ENCODE measurements around the gene SVIP. TPM values are rescaled to one million over a fixed set of nuclear protein-coding genes. Genes with fewer than 3 reads are reported as not detected.

Gene SVIP, protein sequence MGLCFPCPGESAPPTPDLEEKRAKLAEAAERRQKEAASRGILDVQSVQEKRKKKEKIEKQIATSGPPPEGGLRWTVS
- total RNA-seq (2012; rRNA removed): 1.7 and 3.3 TPM in 2 replicates

DNA sequence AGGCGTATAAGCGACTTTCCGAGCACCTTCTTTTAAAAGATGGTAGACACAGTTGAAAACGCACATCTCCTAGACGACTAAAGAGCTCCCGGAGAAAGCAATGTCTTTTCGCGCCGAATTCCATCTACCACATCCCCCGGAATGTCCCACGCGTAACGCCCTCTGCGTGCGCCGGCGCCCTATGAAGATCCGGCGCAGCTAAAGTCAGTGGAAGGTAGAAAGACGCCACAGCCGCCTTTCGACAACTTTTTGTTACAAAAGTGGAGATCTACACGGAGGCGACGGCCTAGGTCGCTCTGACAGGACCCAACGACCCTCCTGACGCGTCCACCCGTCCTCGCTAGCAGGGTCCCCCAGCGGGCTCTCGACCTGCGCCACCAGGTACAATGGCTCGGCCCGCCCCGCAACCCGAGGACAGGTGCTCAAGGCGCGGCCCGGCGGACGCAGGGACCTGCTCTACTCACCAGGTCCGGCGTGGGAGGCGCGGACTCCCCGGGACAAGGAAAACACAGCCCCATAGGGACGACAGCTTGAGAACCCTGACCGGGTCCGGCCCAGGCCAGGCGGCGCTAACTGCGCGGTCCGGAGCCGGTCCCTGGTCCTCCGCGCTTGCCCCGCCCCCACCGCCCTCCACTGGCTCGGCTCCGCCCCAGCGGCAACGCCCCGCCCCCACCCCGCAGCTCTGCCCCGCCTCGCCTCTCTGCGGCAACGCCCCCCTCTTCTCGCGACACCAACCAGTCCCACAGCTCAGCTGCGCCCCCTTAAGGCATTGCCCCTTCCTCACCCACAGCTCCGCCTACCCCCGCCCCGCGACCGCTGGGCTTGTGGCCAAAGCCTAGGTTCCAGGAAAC, at the start of gene SVIP:
Gene SVIP, minus strand, starts transcription at position 571 of the 851 bp plus-strand sequence. Its CDS starts 53 bp downstream, at position 518.
- H3K36me3 ChIP-seq (ENCODE audit: insufficient read depth, low read length): no peaks in the 10 kb centered on the region
- H3K4me3 ChIP-seq (ENCODE audit: low read length): peak within 1 kb of the TSS; percentile 80

DNA sequence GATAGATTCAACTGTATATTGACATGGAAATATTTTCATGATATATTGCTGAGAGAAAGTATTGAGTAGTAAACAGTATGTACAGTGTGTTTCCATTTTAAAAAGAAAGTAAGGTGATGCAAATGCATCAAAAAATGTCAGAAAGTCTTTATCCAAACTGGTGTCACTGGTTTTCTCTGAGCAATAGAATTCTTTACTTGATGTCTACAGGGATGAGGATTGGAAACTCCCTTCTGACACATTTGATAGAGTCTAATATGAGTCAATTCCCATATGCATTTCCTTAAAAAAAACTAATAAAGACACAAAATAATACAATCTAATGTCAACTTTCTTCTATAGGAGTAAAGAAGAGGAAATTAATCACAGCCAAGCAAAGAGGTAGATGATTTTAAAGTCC, 49.0 kb upstream of the SVIP start:
- Histone ChIP-seq H3K4me3 (ENCODE audit: low read length) (no peak overlapping the region), H3K4me1 (ENCODE audit: control insufficient read depth, insufficient read depth, low read length) (no peaks in the 10 kb centered on the region), H3K27me3 (ENCODE audit: control insufficient read depth, insufficient read depth, low read length) (no peaks in the 10 kb centered on the region), H3K9me3 (replicated peaks; ENCODE audit: low read length) (no peaks in the 10 kb centered on the region), H3K4me2 (ENCODE audit: low read length) (no peak overlapping the region), H3K9ac (ENCODE audit: low read depth, low read length) (no peak overlapping the region), H3K36me3 (ENCODE audit: insufficient read depth, low read length) (no peaks in the 10 kb centered on the region)

More for the DNA sequence above, at the start of gene SVIP:
- peaks cover 5% of the 10 kb centered on the region for H3K4me1 ChIP-seq (ENCODE audit: control insufficient read depth, insufficient read depth, low read length)
- H3K9ac ChIP-seq (ENCODE audit: low read depth, low read length): peak within 1 kb of the TSS; percentile 76
- H3K27me3 ChIP-seq (ENCODE audit: control insufficient read depth, insufficient read depth, low read length): no peaks in the 10 kb centered on the region
- peak within 1 kb of the TSS; percentile 79 for H3K4me2 ChIP-seq (ENCODE audit: low read length)
- H3K9me3 ChIP-seq (replicated peaks; ENCODE audit: low read length): no peaks in the 10 kb centered on the region

DNA sequence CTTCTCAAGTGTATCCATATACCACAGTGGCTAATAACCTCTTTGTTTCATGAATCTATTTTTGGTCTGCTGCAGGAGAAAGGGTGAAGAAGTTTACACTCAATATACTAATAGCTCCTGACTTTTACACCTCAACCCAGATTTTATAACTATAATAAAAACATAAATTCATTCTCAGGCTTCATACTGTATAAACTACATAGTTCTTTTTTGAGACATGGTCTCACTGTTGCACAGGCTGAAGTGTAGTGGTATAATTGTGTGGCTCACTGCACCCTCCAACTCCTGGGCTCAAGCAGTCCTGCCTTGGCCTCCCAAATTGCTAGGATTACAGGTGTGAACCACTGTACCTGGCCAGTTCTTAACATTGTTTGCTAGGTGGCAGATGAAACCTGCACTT, 48.4 kb upstream of the SVIP start:
- Histone ChIP-seq H3K4me2 (ENCODE audit: low read length) (no peak overlapping the region), H3K27me3 (ENCODE audit: control insufficient read depth, insufficient read depth, low read length) (no peaks in the 10 kb centered on the region), H3K9ac (ENCODE audit: low read depth, low read length) (no peak overlapping the region), H3K4me1 (ENCODE audit: control insufficient read depth, insufficient read depth, low read length) (no peaks in the 10 kb centered on the region), H3K36me3 (ENCODE audit: insufficient read depth, low read length) (no peaks in the 10 kb centered on the region), H3K9me3 (replicated peaks; ENCODE audit: low read length) (no peaks in the 10 kb centered on the region), H3K4me3 (ENCODE audit: low read length) (no peak overlapping the region)

DNA sequence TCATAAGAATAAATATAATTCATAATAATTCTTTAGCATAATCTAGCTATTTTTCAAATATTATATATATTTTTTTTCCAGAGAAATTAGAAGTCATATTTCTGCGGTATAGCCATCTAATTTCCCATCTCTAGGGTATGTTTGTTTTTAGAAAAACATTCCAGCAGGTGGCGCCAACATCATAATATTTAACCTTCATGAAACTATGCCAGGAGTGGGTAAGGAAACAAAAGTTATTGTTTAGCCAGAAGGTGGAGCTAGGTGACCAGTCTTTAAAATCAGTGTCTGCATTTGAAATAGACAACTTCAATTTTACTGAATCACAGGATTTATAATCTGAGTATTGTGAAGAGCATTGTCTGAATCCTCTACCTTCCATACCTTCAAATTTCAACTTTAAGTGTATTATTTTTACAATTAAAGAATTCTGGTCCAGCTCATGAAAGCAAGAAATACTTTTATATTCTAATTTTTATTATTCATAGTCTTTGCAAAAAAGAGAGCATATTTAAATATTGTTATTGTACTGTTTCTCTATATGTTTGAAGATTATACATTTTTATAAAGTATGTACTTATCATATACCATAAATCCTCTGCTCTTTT, 46.4 kb upstream of the SVIP start:
- Histone ChIP-seq H3K27me3 (ENCODE audit: control insufficient read depth, insufficient read depth, low read length) (no peaks in the 10 kb centered on the region), H3K36me3 (ENCODE audit: insufficient read depth, low read length) (no peaks in the 10 kb centered on the region), H3K9ac (ENCODE audit: low read depth, low read length) (no peak overlapping the region), H3K4me1 (ENCODE audit: control insufficient read depth, insufficient read depth, low read length) (no peaks in the 10 kb centered on the region), H3K9me3 (replicated peaks; ENCODE audit: low read length) (no peaks in the 10 kb centered on the region), H3K4me2 (ENCODE audit: low read length) (no peak overlapping the region), H3K4me3 (ENCODE audit: low read length) (no peak overlapping the region)

DNA sequence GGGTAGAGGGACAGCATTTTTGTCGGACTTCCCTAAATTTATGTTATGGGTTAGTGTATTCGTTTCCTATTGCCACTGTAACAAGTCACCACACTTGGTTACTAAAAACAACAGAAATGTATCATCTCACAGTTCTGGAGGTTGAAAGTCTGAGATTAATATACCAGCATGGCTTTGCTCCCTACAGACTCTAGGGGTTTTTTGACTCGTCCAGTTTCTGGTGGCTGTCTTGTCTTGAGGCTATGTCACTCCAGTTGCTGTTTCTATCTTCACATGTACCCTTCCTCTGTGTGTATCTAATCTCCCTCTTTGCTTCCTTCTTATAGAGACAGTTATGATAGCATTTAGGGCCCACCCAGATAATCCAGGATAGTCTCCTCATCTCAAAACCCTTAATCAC, 39.7 kb upstream of the SVIP start:
- H3K9ac ChIP-seq (ENCODE audit: low read depth, low read length): no peak overlapping the region

DNA sequence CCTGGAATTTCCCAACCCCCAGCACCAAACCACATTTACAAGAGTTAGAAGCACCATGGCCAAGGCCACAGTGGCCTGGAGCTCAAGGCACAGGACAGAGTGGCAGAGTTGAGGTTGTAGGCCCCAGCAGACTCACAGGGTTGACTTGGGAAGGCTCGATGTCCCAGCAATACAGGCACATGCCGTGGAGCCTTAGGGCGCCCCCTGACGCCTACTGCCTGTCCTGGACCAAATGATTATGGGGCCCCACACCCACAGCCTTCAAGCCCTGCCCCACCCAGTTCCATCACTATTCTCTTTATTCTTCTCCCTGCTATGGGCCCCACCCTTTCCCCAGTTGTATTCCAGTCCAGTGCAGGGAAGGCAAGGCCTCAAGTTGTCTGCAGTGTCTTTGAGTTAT, 30.6 kb upstream of the SVIP start, which contains the start of gene CCDC179:
Gene CCDC179, minus strand, starts transcription at position 234 of the 400 bp plus-strand sequence. Its CDS starts 53 bp downstream, at position 181.
- Histone ChIP-seq H3K4me2 (ENCODE audit: low read length) (no peak within 1 kb of the TSS), H3K9me3 (replicated peaks; ENCODE audit: low read length) (no peaks in the 10 kb centered on the region), H3K4me3 (ENCODE audit: low read length) (no peak within 1 kb of the TSS), H3K4me1 (ENCODE audit: control insufficient read depth, insufficient read depth, low read length) (no peaks in the 10 kb centered on the region), H3K9ac (ENCODE audit: low read depth, low read length) (no peak within 1 kb of the TSS), H3K27me3 (ENCODE audit: control insufficient read depth, insufficient read depth, low read length) (no peaks in the 10 kb centered on the region), H3K36me3 (ENCODE audit: insufficient read depth, low read length) (no peaks in the 10 kb centered on the region)

More for the DNA sequence above, 39.7 kb upstream of the SVIP start:
- H3K4me3 ChIP-seq (ENCODE audit: low read length): no peak overlapping the region
- no peaks in the 10 kb centered on the region for H3K9me3 ChIP-seq (replicated peaks; ENCODE audit: low read length)
- no peaks in the 10 kb centered on the region for H3K4me1 ChIP-seq (ENCODE audit: control insufficient read depth, insufficient read depth, low read length)
- H3K36me3 ChIP-seq (ENCODE audit: insufficient read depth, low read length): no peaks in the 10 kb centered on the region
- no peaks in the 10 kb centered on the region for H3K27me3 ChIP-seq (ENCODE audit: control insufficient read depth, insufficient read depth, low read length)
- no peak overlapping the region for H3K4me2 ChIP-seq (ENCODE audit: low read length)

DNA sequence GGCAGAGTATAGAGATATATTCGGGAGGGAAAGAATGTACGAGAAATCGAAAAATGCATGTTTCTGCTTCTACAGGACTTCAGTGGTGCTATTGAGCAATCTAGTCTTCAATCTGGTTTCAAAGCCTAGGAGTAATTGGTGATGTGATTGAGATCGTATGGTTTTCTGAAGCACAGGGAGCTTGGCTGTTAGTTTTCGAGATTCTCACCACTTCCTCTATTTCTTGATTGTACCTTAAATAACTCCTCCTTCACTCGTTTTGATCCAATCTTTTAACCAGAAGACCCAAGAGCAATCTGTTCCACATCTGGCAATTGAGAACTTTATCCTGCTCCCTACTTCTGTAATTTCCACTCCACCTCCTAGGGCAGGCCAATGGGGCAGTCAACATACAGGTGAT, 30.2 kb upstream of the SVIP start:
- H3K4me3 ChIP-seq (ENCODE audit: low read length): no peak overlapping the region
- H3K4me1 ChIP-seq (ENCODE audit: control insufficient read depth, insufficient read depth, low read length): no peaks in the 10 kb centered on the region
- no peaks in the 10 kb centered on the region for H3K9me3 ChIP-seq (replicated peaks; ENCODE audit: low read length)
- H3K36me3 ChIP-seq (ENCODE audit: insufficient read depth, low read length): no peaks in the 10 kb centered on the region
- no peak overlapping the region for H3K4me2 ChIP-seq (ENCODE audit: low read length)
- H3K27me3 ChIP-seq (ENCODE audit: control insufficient read depth, insufficient read depth, low read length): no peaks in the 10 kb centered on the region
- H3K9ac ChIP-seq (ENCODE audit: low read depth, low read length): no peak overlapping the region

DNA sequence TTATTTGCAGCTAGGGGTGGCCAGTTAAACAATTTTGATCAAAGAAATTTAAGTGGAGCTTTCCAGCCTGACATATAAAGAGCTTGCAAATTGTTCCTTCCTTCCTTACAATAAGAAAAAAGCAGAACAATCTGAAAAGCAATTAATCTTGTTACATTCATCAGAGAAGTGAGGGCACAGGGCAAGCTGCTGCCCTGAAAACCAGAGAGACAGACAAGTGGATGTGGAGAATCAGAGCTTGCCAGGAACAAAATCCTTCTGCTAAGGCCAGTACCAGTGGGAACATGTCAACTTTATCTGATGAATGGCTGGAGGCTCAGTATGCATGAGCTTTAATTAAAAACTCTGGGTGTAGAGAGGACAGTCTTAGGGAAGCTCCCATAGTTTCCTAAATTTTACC, 21.9 kb upstream of the SVIP start:
- Histone ChIP-seq H3K9me3 (replicated peaks; ENCODE audit: low read length) (no peaks in the 10 kb centered on the region), H3K4me3 (ENCODE audit: low read length) (no peak overlapping the region), H3K9ac (ENCODE audit: low read depth, low read length) (no peak overlapping the region), H3K27me3 (ENCODE audit: control insufficient read depth, insufficient read depth, low read length) (no peaks in the 10 kb centered on the region), H3K36me3 (ENCODE audit: insufficient read depth, low read length) (no peaks in the 10 kb centered on the region), H3K4me2 (ENCODE audit: low read length) (no peak overlapping the region), H3K4me1 (ENCODE audit: control insufficient read depth, insufficient read depth, low read length) (no peaks in the 10 kb centered on the region)

DNA sequence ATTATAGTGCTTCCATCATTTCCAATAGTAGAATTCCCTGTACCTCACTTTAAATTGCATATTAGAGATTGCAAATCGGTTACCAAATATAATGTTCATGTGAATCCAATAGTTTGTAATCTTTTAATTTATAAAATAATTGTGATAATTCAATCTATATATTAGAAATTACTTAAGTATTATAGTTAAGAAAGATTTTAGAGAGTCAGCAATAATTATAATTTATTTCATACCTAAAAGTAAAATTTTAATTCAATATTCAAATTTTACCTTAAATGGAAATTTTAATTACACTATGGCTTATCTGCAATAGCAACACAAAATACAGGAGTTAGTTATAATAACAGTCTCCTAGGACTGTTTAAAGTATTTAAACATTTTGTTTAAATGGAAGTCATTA, 17.1 kb upstream of the SVIP start:
- Histone ChIP-seq H3K4me1 (ENCODE audit: control insufficient read depth, insufficient read depth, low read length) (no peaks in the 10 kb centered on the region), H3K4me3 (ENCODE audit: low read length) (no peak overlapping the region), H3K9me3 (replicated peaks; ENCODE audit: low read length) (no peaks in the 10 kb centered on the region), H3K27me3 (ENCODE audit: control insufficient read depth, insufficient read depth, low read length) (no peaks in the 10 kb centered on the region), H3K9ac (ENCODE audit: low read depth, low read length) (no peak overlapping the region), H3K36me3 (ENCODE audit: insufficient read depth, low read length) (no peaks in the 10 kb centered on the region), H3K4me2 (ENCODE audit: low read length) (no peak overlapping the region)

DNA sequence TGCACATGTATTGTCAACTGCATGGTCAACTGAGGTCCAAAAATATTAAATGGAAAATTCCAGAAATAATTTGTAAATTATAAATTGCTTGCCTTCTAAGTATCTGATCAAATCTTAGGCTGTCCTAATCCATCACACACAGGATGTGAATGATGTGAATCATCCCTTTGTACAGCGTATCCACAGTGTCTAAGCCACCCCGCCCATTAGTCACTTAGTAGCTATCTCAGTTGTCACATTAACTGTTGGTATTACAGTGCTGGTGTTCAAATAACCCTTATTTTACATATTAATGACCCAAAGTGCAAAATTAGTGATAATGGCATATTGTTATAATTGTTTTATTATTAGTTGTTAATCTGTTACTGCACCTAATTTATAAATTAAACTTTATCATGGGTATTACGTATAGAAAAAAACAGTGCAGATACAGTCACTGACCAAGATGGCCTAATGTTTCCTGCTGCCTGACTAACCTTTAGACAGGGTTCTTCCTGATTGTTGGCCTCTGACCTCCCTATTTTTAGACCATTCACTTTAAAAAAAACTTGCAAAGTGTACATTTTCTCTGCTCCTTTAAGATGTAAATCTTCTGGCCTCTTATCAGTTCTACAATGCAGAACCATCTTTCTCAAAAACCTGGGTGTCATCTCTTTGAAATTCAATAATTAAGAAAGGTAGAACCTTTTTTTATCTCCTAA, 2.9 kb upstream of the SVIP start:
- Histone ChIP-seq H3K27me3 (ENCODE audit: control insufficient read depth, insufficient read depth, low read length) (no peaks in the 10 kb centered on the region), H3K36me3 (ENCODE audit: insufficient read depth, low read length) (no peaks in the 10 kb centered on the region), H3K4me2 (ENCODE audit: low read length) (no peak overlapping the region), H3K4me1 (ENCODE audit: control insufficient read depth, insufficient read depth, low read length) (peaks cover 5% of the 10 kb centered on the region), H3K9ac (ENCODE audit: low read depth, low read length) (no peak overlapping the region), H3K9me3 (replicated peaks; ENCODE audit: low read length) (no peaks in the 10 kb centered on the region), H3K4me3 (ENCODE audit: low read length) (no peak overlapping the region)

DNA sequence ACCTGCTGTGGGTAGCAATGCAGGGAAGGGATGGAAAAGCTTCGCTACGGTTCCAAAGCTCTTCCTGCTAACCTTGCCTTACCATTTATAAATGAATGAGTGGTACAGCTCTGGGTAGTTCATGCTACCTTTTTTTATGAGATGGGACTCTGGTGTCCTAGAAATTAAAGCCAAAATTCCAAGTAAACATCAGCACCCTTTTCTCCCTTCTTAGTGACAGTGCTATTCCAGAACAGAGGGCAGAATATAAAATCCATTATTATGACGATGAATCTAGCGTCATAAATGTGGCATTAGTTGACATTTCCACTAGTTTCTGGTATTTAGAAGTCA, 447 bp upstream of the SVIP start:
- H3K4me1 ChIP-seq (ENCODE audit: control insufficient read depth, insufficient read depth, low read length): peaks cover 5% of the 10 kb centered on the region
- H3K27me3 ChIP-seq (ENCODE audit: control insufficient read depth, insufficient read depth, low read length): no peaks in the 10 kb centered on the region
- H3K4me2 ChIP-seq (ENCODE audit: low read length): peak overlapping the region; percentile 79
- peak overlapping the region; percentile 80 for H3K4me3 ChIP-seq (ENCODE audit: low read length)
- H3K9ac ChIP-seq (ENCODE audit: low read depth, low read length): no peak overlapping the region
- no peaks in the 10 kb centered on the region for H3K36me3 ChIP-seq (ENCODE audit: insufficient read depth, low read length)
- no peaks in the 10 kb centered on the region for H3K9me3 ChIP-seq (replicated peaks; ENCODE audit: low read length)
